ENCODE results near the gene C17orf114.

Gene C17orf114

DNA sequence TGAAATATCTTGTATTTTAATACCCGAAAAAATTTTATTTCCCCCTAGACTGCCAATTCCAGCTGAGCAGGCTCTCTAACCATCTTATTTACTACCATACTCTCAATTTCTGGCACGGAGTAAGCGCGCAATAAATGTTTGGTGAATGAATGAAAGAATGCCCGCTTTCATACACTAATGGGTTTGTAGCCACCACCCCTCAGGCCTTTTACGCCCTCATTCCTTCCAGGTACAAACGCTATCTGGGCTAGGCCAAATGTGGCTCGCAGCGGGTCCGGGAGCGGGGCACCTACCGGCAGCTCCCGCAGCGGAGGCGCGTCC, 4.3 kb upstream of the C17orf114 start:
- TF ChIP-seq, protein P1, sequence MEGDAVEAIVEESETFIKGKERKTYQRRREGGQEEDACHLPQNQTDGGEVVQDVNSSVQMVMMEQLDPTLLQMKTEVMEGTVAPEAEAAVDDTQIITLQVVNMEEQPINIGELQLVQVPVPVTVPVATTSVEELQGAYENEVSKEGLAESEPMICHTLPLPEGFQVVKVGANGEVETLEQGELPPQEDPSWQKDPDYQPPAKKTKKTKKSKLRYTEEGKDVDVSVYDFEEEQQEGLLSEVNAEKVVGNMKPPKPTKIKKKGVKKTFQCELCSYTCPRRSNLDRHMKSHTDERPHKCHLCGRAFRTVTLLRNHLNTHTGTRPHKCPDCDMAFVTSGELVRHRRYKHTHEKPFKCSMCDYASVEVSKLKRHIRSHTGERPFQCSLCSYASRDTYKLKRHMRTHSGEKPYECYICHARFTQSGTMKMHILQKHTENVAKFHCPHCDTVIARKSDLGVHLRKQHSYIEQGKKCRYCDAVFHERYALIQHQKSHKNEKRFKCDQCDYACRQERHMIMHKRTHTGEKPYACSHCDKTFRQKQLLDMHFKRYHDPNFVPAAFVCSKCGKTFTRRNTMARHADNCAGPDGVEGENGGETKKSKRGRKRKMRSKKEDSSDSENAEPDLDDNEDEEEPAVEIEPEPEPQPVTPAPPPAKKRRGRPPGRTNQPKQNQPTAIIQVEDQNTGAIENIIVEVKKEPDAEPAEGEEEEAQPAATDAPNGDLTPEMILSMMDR (conservative IDR thresholded peaks at IDR 0.05; ENCODE audit: control insufficient read depth, insufficient read depth, low read depth, low read length): no peak
- no peak for DNase-seq (ENCODE audit: low read depth)
- H3K4me3 ChIP-seq (ENCODE audit: control insufficient read depth, low read depth, low read length): peak overlapping the region; percentile 69

DNA sequence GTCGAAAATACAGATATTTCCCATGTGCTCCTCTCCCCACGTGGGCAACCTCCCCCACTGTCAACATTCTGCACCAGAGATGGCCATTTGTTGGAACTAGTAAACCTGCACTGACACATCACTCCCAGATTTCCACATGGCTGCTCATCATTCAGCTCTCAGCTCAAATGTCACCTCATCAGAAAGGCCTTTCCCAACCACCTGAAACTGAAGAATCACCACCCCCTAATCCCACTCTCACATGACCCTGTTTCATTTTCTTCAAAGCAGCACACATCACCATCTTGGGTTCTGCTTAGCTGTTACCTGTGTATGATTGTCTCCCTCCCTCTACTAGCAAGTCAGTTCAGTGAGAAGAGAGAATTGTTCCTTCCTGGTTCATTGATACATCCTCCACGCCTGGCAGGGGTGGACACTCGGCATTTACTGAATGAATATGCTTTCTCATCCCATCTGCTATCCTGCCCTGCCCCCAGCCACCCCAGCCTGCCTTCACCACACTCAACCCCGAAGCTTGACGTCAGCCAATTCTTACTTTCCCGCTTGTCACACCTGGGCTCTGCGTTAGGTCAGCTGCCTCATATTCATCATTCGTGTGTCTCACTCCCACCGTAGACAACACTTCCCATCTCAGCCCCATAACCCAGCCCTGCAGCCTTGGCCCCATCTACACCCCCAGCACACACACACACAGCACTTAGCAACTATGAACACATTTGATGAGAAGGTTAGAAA, 1.5 kb downstream of the C17orf114 start:
- TF ChIP-seq, protein P1 (conservative IDR thresholded peaks at IDR 0.05; ENCODE audit: control insufficient read depth, insufficient read depth, low read depth, low read length): no peak
- no peak for DNase-seq (ENCODE audit: low read depth)
- H3K4me3 ChIP-seq (ENCODE audit: control insufficient read depth, low read depth, low read length): no peak overlapping the region

DNA sequence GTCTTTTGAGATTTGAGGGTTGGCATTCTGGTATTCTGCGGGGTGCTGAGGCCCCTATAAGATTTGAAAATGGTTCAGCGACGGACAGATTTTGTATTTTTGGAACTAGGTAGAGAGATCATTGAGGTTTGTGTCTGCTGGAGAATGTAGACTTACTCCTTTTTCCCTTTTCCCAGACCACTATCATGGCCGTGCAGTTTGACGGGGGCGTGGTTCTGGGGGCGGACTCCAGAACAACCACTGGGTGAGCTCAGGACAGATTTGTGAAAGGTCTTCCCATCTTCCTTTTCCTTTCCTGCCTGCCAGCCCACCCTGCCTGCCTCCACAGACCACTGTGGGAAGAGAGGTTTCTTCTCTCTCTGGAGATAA, 5.6 kb downstream of the C17orf114 start:
- TF ChIP-seq, protein P1 (conservative IDR thresholded peaks at IDR 0.05; ENCODE audit: control insufficient read depth, insufficient read depth, low read depth, low read length): no peak
- peak; percentile 44 for DNase-seq (ENCODE audit: low read depth)
- H3K4me3 ChIP-seq (ENCODE audit: control insufficient read depth, low read depth, low read length): peak overlapping the region; percentile 100

DNA sequence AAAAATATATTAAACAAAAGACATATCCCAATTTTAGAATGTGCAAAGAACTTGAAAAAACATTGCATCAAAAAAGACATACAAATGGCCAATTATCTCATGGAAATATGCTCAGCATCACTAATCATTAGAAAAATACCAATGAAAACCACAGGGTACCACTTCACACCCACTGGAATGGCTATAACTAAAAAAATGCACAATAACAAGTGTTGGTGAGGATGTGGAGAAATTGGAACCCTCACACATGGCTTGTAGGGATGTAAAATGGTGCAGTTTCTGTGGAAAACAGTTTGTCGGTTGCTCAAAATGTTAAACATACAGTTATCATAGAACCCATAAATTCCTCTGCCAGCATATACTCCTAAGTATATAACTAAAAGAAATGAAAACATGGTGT, 7.0 kb downstream of the C17orf114 start:
- no peak overlapping the region for H3K4me3 ChIP-seq (ENCODE audit: control insufficient read depth, low read depth, low read length)
- TF ChIP-seq, protein P1 (conservative IDR thresholded peaks at IDR 0.05; ENCODE audit: control insufficient read depth, insufficient read depth, low read depth, low read length): no peak

DNA sequence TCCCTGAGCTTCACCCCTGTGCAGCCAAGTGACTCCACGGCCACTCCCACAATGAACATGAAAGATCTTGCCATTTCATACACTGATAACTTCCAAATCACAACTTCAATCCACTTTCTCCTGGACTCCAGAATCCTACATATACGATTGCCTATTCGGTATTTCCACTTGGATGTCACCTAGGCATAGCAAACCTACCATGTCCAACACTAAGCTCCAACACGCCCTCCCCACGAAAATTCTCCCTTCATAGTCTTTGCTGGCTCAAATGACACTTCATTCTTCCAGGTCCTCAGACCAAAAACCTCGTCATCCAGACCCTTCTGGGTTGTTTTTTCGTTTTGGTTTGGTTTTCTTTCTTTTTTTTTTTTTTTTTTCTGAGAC, 11.4 kb downstream of the C17orf114 start:
- H3K4me3 ChIP-seq (ENCODE audit: control insufficient read depth, low read depth, low read length): peak overlapping the region; percentile 60
- TF ChIP-seq, protein P1 (conservative IDR thresholded peaks at IDR 0.05; ENCODE audit: control insufficient read depth, insufficient read depth, low read depth, low read length): no peak
- DNase-seq (ENCODE audit: low read depth): no peak

More for the DNA sequence above, 7.0 kb downstream of the C17orf114 start:
- no peak for DNase-seq (ENCODE audit: low read depth)

DNA sequence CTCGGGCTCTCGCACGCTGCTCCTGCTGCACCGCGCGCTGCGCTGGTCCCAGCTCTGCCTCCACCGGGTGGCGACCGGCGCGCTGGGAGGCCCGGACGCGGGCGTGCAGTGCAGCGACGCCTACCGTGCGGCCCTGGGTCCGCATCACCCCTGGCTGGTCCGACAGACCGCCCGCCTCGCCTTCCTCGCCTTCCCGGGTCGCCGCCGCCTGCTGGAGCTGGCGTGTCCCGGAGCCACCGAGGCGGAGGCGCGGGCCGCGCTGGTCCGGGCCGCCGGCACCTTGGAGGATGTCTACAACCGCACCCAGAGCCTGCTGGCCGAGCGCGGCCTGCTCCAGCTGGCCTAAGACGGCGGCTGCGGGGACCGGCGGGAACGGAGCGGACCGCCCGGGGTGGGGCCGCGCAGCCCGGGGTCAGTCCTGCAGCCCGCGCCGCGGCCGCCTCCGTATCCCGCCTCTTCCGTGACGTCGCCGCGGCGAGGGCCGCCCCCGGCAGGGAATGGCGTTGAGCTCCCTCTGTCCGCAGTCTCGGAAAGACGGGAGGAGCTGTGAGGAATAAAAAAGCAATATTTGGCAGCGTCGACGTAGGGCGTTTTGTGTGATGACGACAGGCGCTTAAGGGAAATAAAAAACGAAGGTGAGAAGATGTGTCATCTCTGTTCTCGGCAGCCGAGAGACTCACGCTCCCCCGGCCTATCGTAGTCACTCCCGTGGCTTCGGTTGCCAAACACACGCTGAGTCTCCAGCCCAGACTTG, 12.0 kb downstream of the C17orf114 start:
- peak; percentile 98 for DNase-seq (ENCODE audit: low read depth)
- H3K4me3 ChIP-seq (ENCODE audit: control insufficient read depth, low read depth, low read length): peak overlapping the region; percentile 60
- TF ChIP-seq, protein P1 (conservative IDR thresholded peaks at IDR 0.05; ENCODE audit: control insufficient read depth, insufficient read depth, low read depth, low read length): no peak
